ENCODE data around the gene NRG2. TPM values are rescaled to one million over a fixed set of nuclear protein-coding genes. Genes with fewer than 3 reads are reported as not detected.

Gene NRG2
- 8.1 TPM for total RNA-seq

GRCh38 chr5:140042643-140043507 is at the start of gene NRG2:
Gene NRG2 (minus strand): TSS chr5:140043299.

Small RNAs within 50 kb of the gene (small RNA-seq; reads per million reads assigned to genes)
- not detected for gene RF00019 (ENCODE audit: low replicate concordance)

Other genes starting within 250 kb of the NRG2 start
- 22.8 TPM for gene PSD2, start 247.5 kb downstream of the NRG2 start, total RNA-seq
- 20.3 TPM for gene PURA, start 70.8 kb upstream of the NRG2 start, total RNA-seq
- 11.0 TPM for gene IGIP, start 82.6 kb upstream of the NRG2 start, total RNA-seq
- gene CYSTM1, start 131.9 kb upstream of the NRG2 start, total RNA-seq: 5.3 TPM

All from parietal lobe (tissue), 2 donors.